B cell (primary cell): ENCODE results near the gene COL26A1. TPM values are rescaled to one million over a fixed set of nuclear protein-coding genes. Genes with fewer than 3 reads are reported as not detected.

Source experiments
- ATAC-seq: fragments of 200-7000 bp; cut with Tn5 transposase; one replicate; pipeline ENCODE4 v1.10.0; 2021; ENCODE audit warnings: low read depth, mild to moderate bottlenecking, moderate number of reproducible peaks, moderate library complexity
- CTCF ChIA-PET: fragments of 350-600 bp; sonication (Branson Sonifier 250); formaldehyde crosslinking; loops from one replicate; lab custom pipeline; 2021; ENCODE audit warnings: antibody characterized with exemption, inconsistent platforms; lab: Charles Lee
- POLR2A ChIA-PET: fragments of 350-600 bp; sonication (Branson Sonifier 250); formaldehyde crosslinking; loops from one replicate; lab custom pipeline; 2021; ENCODE audit warnings: antibody characterized with exemption; lab: Charles Lee
- DNase-seq: peaks from one replicate; pipeline ENCODE4 v3.0.0; 2013
- H2AFZ ChIP-seq: 2 replicates; pipeline ENCODE4 v1.6.1; 2012; ENCODE audit warnings: mild to moderate bottlenecking, low read depth, low read length; ENCODE audit not compliant: insufficient read depth, poor library complexity, severe bottlenecking
- H3K27ac ChIP-seq, 2 donors: 1 replicate in 1 of 2; 2 replicates in 1 of 2; pipeline ENCODE4 v1.5.1; 2012 to 2013; ENCODE audit warnings: low read length in 2 of 2, mild to moderate bottlenecking in 2 of 2, moderate library complexity in 1 of 2
- H3K27me3 ChIP-seq, 4 experiments: fragments of 200-600 bp in 1 of 4; sonication (generic) in 1 of 4; replicated peaks in 1 of 4; 1 replicate in 2 of 4; 2 replicates in 2 of 4; pipeline versions ENCODE4 v1.6.1 to v1.7.0; 2013 to 2016; ENCODE audit warnings: low read length in 3 of 4, mild to moderate bottlenecking in 2 of 4, mixed read lengths in 1 of 4, moderate library complexity in 1 of 4; ENCODE audit not compliant: insufficient read depth in 4 of 4, control insufficient read depth in 3 of 4; ENCODE audit errors: control extremely low read depth in 1 of 4
- H3K36me3 ChIP-seq, 2 experiments: replicated peaks in 1 of 2; 1 replicate in 1 of 2; 2 replicates in 1 of 2; pipeline versions ENCODE4 v1.6.1 to v1.7.1; 2013; ENCODE audit warnings: low read length in 1 of 2; ENCODE audit not compliant: insufficient read depth in 2 of 2, control insufficient read depth in 1 of 2; ENCODE audit errors: control extremely low read depth in 1 of 2, extremely low read depth in 1 of 2
- H3K4me1 ChIP-seq, 2 donors: fragments of 200-600 bp in 1 of 2; sonication (generic) in 1 of 2; 1 replicate in 1 of 2; 2 replicates in 1 of 2; pipeline versions ENCODE4 v1.5.1 to v1.6.1; 2013 to 2017; ENCODE audit warnings: low read length in 2 of 2; ENCODE audit not compliant: control insufficient read depth in 2 of 2, insufficient read depth in 2 of 2
- H3K4me2 ChIP-seq: replicated peaks from 2 replicates; pipeline ENCODE3; 2012; ENCODE audit warnings: mild to moderate bottlenecking, low read depth, low read length; ENCODE audit not compliant: poor library complexity, severe bottlenecking
- H3K4me3 ChIP-seq, 5 experiments: fragments of 200-600 bp in 1 of 5; sonication (generic) in 1 of 5; 1 replicate in 3 of 5; 2 replicates in 2 of 5; pipeline versions ENCODE4 v1.5.1 to v1.7.0; 2011 to 2016; ENCODE audit warnings: low read length in 4 of 5, mild to moderate bottlenecking in 4 of 5, low read depth in 2 of 5, control low read depth in 1 of 5, moderate library complexity in 1 of 5; ENCODE audit not compliant: insufficient read depth in 1 of 5; ENCODE audit errors: control extremely low read depth in 1 of 5, extremely low read depth in 1 of 5
- H3K79me2 ChIP-seq: fragments of 200-600 bp; sonication (generic); one replicate; pipeline ENCODE4 v1.6.0; 2016; ENCODE audit warnings: low read length; ENCODE audit not compliant: control insufficient read depth, insufficient read depth
- H3K9ac ChIP-seq: fragments of 200-600 bp; sonication (generic); 2 replicates; pipeline ENCODE4 v1.6.1; 2017; ENCODE audit warnings: mild to moderate bottlenecking, low read length, moderate library complexity
- H3K9me3 ChIP-seq, 3 donors: one replicate each; pipeline versions ENCODE4 v1.6.1 to v1.7.1; 2013; ENCODE audit warnings: low read length in 2 of 3; ENCODE audit not compliant: control insufficient read depth in 2 of 3, insufficient read depth in 1 of 3; ENCODE audit errors: control extremely low read depth in 1 of 3
- H4K20me1 ChIP-seq: 2 replicates; pipeline ENCODE4 v1.6.0; 2012; ENCODE audit warnings: mild to moderate bottlenecking, low read length; ENCODE audit not compliant: insufficient read depth, control insufficient read depth, poor library complexity, severe bottlenecking
- H3K27ac Mint-ChIP-seq: one replicate; pipeline ENCODE4 v1.8.0; 2021; ENCODE audit warnings: mixed read lengths
- H3K27me3 Mint-ChIP-seq: one replicate; pipeline ENCODE4 v1.8.0; 2021; ENCODE audit warnings: mixed read lengths
- H3K4me1 Mint-ChIP-seq: one replicate; pipeline ENCODE4 v1.8.0; 2021; ENCODE audit warnings: mixed read lengths
- H3K4me3 Mint-ChIP-seq: one replicate; pipeline ENCODE4 v1.8.0; 2021; ENCODE audit warnings: mixed read lengths
- H3K9me3 Mint-ChIP-seq: one replicate; pipeline ENCODE4 v1.8.0; 2022; ENCODE audit warnings: mixed read lengths; ENCODE audit not compliant: insufficient read depth
- EZH2 ChIP-seq: IDR thresholded peaks from 2 replicates; pipeline ENCODE4 v1.6.1; 2012; ENCODE audit warnings: borderline replicate concordance, low read depth, mild to moderate bottlenecking, moderate library complexity, low read length; ENCODE audit not compliant: insufficient read depth, poor library complexity, severe bottlenecking
- WGBS: methylation state at CpG from one replicate; pipeline ENCODE4 v1.1.5; 2013; ENCODE audit warnings: missing lambda C conversion rate; ENCODE audit not compliant: insufficient coverage; 5-methylcytosine and 5-hydroxymethylcytosine counted together
- intact Hi-C: fragments of 100-400 bp; cut with micrococcal nuclease; formaldehyde crosslinking; loops from one replicate; pipeline ENCODE4 v1.10.0; 2022
- polyA plus RNA-seq: library from polyadenylated mRNA; depleted of rRNA; stranded (reverse); fragments of >200 nt; gene quantifications from 2 replicates; pipeline ENCODE4 v1.2.3, GENCODE V29; 2012
- total RNA-seq, 2 donors: library from RNA; stranded (reverse); fragments of 120-200 nt in 1 of 2; gene quantifications; 1 replicate in 1 of 2; 2 replicates in 1 of 2; pipeline versions ENCODE4 v1.2.3 to v1.2.4, GENCODE V29; 2013 to 2022
- TF ChIP-seq, protein P1 (sequence below): fragments of 200-600 bp; IDR thresholded peaks from one replicate; pipeline ENCODE4 v1.8.0; 2022; ENCODE audit warnings: antibody characterized with exemption, mild to moderate bottlenecking

Gene COL26A1
- total and polyA plus RNA-seq, 2 donors (not counting 1 experiment from before 2014, with no cell fraction given): not detected

DNA sequence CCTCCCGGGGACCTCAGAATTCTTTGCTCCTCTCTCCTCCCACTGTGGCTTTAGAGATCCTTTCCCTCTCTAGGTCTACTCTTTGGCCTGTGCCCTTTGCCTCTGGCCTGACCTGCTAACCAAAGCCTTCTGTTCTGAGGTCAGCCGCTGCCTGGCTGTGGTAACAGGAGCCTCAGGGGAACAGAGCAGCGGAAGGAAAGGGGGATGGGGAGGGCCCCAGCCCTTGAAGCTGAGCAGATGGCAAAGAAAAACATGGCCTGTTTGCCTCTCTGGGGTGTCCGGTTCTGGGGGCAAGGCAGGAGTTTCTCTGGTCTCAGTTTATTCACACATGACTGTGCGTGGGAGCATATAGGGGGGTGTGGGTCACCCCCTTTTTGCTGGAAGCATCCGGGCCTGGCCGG is 28.2 kb downstream of the COL26A1 start:
- no peaks in the 10 kb centered on the region for H3K79me2 ChIP-seq
- peaks cover 42 to 45% of the 10 kb centered on the region in 2 donors for H3K4me1 ChIP-seq
- H3K9ac ChIP-seq: peak overlapping the region; percentile 47
- peak overlapping the region in 3 of 5 experiments; percentile 6 to 35 (median 10) for H3K4me3 ChIP-seq
- WGBS: 0% methylated on average over 5 of the region's 7 CpGs
- H3K27ac ChIP-seq: peak overlapping the region; percentile 55 to 57
- no peaks in the 10 kb centered on the region for H4K20me1 ChIP-seq
- peak; percentile 67 for DNase-seq
- peak overlapping the region; percentile 60 for H2AFZ ChIP-seq
- CTCF ChIA-PET: interaction anchor here (0.8 to 4.3 kb wide), 5 partner anchors 10 to 92 kb away, joined by 3 to 38 read pairs (median 5); partner anchors contain the start of gene COL26A1
- H3K9me3 Mint-ChIP-seq: no peaks in the 10 kb centered on the region
- H3K36me3 ChIP-seq: no peaks in the 10 kb centered on the region
- ATAC-seq: peak; percentile 98
- peak overlapping the region; percentile 74 for H3K4me2 ChIP-seq
- intact Hi-C loops: loop anchor here (2.0 kb wide), 1 partner anchor 26 kb away; no protein-coding TSS in a partner anchor
- H3K27me3 ChIP-seq: peaks cover 0 to 10% (median 1%) of the 10 kb centered on the region in 4 experiments
- TF ChIP-seq, protein P1, sequence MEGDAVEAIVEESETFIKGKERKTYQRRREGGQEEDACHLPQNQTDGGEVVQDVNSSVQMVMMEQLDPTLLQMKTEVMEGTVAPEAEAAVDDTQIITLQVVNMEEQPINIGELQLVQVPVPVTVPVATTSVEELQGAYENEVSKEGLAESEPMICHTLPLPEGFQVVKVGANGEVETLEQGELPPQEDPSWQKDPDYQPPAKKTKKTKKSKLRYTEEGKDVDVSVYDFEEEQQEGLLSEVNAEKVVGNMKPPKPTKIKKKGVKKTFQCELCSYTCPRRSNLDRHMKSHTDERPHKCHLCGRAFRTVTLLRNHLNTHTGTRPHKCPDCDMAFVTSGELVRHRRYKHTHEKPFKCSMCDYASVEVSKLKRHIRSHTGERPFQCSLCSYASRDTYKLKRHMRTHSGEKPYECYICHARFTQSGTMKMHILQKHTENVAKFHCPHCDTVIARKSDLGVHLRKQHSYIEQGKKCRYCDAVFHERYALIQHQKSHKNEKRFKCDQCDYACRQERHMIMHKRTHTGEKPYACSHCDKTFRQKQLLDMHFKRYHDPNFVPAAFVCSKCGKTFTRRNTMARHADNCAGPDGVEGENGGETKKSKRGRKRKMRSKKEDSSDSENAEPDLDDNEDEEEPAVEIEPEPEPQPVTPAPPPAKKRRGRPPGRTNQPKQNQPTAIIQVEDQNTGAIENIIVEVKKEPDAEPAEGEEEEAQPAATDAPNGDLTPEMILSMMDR: no peak
- no peak for TF ChIP-seq EZH2
- peaks cover 4% of the 10 kb centered on the region for H3K27me3 Mint-ChIP-seq
- H3K27ac Mint-ChIP-seq: peak overlapping the region; percentile 86
- POLR2A ChIA-PET: interaction anchor here (1.2 kb wide), 1 partner anchor 28 kb away, joined by 3 read pairs; the partner anchor contains the start of gene COL26A1
- H3K9me3 ChIP-seq: peaks cover 0 to 7% (median 0%) of the 10 kb centered on the region in 3 donors
- H3K4me3 Mint-ChIP-seq: peak overlapping the region; percentile 80
- H3K4me1 Mint-ChIP-seq: peaks cover 39% of the 10 kb centered on the region

DNA sequence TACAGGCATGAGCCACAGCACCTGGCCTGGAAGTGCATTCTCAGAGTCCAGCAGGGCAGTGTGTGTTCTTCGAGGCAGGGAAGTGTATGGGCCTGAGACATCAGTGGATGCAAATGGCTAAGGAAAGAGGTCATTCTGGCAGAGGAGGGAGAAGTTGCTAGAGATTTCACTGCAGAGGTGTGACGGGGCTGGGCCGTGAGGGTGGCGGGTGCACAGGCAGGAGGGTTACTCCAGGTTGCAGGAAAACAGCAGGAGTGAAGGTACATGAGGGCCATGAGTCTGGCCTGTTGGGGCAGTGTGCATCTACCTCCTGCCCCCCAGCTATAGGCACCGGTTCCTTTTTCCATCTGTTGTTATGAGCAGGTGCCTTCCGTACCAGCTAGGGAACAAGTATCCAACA is 29.3 kb downstream of the COL26A1 start:
- Histone ChIP-seq H3K27ac (no peak overlapping the region), H3K27me3 (peaks cover 0 to 4% (median 1%) of the 10 kb centered on the region in 4 experiments), H3K9ac (peak overlapping the region; percentile 47), H3K4me2 (peak overlapping the region; percentile 74), H3K9me3 (no peaks in the 10 kb centered on the region), H4K20me1 (no peaks in the 10 kb centered on the region), H3K4me1 (peaks cover 34 to 37% of the 10 kb centered on the region in 2 donors), H3K79me2 (no peaks in the 10 kb centered on the region), H3K36me3 (no peaks in the 10 kb centered on the region), H3K4me3 (peak overlapping the region in 1 of 5 experiments; percentile 35), H2AFZ (peak overlapping the region; percentile 60)
- POLR2A ChIA-PET: no interaction called here
- Mint-ChIP-seq H3K27me3 (peaks cover 10% of the 10 kb centered on the region), H3K4me3 (peak overlapping the region; percentile 65), H3K27ac (peak overlapping the region; percentile 82), H3K4me1 (peaks cover 32% of the 10 kb centered on the region), H3K9me3 (no peaks in the 10 kb centered on the region)
- DNase-seq (no peak), ATAC-seq (no peak)
- 76% methylated on average over 4 of the region's 6 CpGs for WGBS
- no peak for TF ChIP-seq EZH2
- TF ChIP-seq, protein P1: no peak
- intact Hi-C loops: loop anchor here (2.0 kb wide), 1 partner anchor 27 kb away; no protein-coding TSS in a partner anchor
- CTCF ChIA-PET: interaction anchor here (1.3 to 4.3 kb wide), 3 partner anchors 19 to 114 kb away, joined by 3 to 38 read pairs (median 19); partner anchors contain the start of gene COL26A1
